GM21423 (cell line): ENCODE measurements around the gene GSG1.

ENCODE experiments used
- ATAC-seq: cut with Tn5 transposase; IDR thresholded peaks from one replicate; pipeline ENCODE4 v1.9.1; 2021; ENCODE audit warnings: mild to moderate bottlenecking, moderate library complexity; ENCODE audit not compliant: unreplicated experiment

GSG1 gene

DNA sequence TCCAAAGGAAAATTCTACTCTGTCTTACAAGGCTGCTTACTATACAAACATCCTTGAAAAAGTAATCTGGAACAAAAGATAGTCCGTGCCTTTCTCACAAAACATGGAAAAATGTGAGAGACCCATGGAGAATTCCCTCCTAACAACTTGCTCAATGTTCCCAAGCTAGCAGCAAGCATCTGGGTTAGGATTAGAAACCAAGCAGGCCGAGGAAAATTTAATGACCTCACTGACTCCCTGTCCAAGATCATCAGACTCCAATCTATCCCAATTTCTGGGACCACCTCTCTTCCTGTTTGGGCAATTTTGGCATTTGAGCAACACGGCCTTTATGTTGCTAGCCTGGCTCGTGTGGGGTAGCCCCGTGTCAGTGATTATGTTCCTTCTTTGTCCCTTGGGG lies 18.1 kb upstream of the GSG1 start:
- ATAC-seq: no peak

DNA sequence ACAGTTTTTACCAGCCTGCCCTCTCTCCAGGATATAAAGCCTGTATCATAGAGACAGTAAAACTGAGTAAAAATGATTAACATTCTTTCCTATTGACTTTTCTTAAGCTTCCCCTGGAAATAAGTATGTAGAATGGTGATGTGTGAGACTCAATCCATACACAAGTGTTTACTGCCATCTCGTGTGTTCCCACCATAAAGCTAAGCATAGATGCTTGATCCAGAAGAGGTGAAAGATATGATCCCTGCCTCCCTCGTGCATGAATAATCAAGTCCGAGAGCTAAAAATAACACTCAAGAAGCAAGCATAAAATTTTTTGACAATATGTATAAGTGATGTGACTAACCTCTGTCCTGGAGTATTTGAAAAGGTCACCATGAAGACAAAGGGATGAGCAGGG lies 16.9 kb upstream of the GSG1 start:
- ATAC-seq: no peak

DNA sequence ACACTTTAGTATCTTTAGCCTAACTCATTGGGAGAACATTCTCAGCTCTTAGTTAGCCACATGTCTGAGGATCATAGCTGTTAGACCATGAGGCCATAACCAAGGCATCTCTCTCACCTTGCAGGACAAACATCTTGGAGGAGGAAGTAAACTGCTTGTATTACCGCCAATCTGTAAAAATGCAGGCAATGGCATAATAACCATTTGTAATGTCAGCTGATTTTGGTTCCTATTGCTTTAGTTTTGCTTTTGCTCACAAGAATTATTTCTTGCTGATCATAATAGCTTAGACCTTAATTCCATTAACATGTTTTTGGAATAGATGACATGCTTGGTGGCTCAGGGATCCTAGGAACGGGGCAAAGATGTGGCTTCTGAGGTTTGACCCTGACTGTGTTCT lies 16.4 kb upstream of the GSG1 start:
- ATAC-seq: no peak

DNA sequence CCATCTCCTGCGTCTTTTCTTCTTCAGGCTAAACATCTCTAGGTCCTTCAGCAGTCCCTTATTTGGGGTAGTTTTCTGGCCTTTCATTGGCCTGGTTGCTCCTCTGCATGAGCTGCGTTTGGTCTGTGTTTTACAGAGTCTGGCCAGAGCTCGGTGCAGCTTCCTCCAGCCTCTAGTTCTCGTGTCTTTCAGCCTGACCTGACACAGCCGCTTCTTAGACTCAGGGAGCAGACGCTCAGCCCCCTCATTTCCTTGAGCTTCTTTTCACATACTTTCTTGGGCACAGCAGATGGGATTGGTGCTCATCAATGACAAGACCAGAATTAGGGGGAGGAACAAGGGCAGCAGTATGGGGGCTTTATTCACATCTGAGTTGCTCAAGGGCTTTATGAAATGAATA lies 13.6 kb upstream of the GSG1 start:
- no peak for ATAC-seq

DNA sequence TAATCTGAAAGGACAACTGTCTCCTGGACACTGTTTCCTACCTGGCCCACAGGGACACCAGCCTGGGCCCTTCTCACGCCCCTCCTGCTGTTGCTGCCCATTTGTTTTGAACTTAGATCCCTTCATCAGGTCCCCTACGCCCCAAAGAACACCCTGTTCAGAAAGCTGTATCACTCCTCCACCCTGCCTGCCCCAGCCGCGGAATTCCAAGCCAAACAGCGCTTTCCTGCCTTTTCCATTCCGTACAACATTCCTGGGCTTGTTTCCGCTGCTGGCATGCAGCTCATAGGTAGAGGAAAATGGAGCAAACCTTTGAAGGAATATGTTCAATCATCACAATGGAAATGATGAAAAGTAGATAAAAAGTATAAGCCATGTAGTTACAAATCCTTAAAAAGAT lies 12.8 kb upstream of the GSG1 start:
- ATAC-seq: no peak

GRCh38 chr12:13114251-13115052 lies 11.0 kb upstream of the GSG1 start:
- ATAC-seq: no peak

DNA sequence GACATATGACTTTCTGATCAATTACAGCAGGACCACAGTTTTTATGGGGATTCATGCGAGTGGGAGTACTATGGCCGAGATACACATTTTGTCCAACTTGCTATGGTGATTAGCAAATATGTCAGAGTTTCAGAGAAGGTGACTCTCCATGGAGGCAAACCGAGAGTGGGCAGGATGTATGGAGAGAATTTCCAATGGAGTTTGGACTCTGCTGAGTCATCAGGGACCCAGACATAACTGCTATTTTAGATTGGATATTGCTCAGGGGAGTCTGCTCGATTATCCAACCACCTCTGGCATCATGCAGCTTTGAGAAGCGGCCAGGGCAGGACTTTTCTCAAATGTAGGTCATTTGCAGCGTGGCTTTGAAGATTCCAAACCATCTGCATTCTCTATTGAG lies 9.5 kb upstream of the GSG1 start:
- ATAC-seq: no peak

DNA sequence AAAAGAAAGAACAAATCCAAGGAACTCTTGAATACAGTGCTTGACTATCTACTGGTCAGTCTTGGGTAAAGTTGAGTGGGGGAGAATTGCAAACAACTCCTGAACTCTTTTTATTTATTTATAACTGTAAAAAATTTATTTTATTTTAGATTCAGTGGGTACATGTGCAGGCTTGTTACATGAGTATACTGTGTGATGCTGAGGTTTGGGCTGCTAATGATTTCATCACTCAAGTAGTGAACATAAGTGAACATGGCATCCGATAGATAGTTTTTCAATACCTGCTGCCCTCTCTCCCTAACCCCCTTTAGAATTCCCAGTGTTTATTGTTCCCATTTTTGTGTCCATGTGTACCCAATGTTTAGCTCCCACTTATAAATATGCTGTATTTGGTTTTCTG lies 3.2 kb upstream of the GSG1 start:
- ATAC-seq: no peak

DNA sequence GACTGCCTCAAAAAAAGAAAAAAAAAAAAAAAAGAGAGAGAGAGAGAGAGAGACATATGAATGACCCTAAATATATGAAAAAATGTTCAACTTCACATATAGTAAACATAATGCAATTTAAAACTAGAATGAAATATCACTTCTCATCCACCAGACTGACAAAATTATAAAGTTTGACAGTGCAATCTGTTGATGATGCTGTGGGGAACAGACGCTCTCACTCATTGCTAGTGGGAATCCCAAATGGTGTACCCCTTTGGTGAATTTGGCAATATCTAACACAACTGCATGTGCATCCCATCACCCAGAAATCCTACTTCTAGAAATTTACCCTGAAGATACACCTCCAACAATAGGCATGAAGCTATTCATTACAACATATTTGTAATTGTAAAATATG lies 2.3 kb upstream of the GSG1 start:
- ATAC-seq: no peak

- ATAC-seq: no peak
These were observed 942 bp upstream of the GSG1 start for GRCh38 chr12:13104409-13104808.

- no peak for ATAC-seq
These were observed 839 bp downstream of the GSG1 start for GRCh38 chr12:13102461-13103195.

GRCh38 chr12:13101821-13102375 lies 1.6 kb downstream of the GSG1 start:
- ATAC-seq: no peak

DNA sequence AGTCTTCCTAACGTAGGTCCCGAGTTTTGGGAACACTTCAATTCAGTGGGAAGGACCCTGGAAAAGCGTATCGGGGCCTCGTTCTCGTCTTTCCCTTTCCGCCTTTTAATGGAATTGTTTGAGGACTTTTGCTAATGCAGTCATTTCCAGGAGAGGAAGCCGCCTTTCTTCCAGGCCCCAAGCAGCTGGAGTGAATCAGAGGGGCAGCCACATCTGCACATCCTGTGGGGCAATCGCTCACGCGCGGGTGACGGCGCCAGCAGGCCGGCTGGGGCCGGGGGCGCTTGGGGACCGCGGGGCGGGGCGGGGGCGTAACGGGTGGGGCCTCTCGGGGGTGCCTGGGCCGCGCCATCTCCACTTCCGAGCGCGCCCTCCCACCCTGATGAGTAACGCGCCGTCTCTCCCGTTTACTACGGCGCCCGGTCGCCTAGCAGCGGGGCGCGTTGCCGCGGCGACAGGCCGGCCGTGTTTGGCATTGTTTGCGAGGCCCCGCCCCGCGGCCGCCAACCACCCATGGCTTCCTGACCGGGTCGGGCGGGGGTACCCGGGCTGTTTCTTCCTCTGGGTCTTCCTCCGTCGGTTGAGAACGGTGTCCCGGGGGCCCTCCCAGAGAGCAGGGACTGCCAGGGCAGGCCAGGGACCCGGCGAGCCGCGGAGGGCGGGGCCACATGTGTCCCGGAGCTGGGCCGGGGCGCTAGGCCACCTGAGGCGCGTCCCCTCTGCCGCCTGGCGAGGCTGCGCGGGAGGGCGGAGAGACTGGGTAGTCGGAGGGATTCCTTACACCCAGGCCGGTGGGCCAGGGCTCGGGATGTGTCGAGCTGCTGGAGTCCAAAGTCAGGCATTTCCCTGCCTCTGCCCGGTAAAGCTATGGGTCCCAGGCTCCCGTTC lies 2.3 kb downstream of the GSG1 start:
- peak; percentile 91 for ATAC-seq

GRCh38 chr12:13100605-13100881 lies 2.9 kb downstream of the GSG1 start:
- ATAC-seq: no peak

GRCh38 chr12:13099844-13100604 lies 3.4 kb downstream of the GSG1 start:
- ATAC-seq: no peak

GRCh38 chr12:13099066-13099843 lies 4.2 kb downstream of the GSG1 start:
- ATAC-seq: no peak

DNA sequence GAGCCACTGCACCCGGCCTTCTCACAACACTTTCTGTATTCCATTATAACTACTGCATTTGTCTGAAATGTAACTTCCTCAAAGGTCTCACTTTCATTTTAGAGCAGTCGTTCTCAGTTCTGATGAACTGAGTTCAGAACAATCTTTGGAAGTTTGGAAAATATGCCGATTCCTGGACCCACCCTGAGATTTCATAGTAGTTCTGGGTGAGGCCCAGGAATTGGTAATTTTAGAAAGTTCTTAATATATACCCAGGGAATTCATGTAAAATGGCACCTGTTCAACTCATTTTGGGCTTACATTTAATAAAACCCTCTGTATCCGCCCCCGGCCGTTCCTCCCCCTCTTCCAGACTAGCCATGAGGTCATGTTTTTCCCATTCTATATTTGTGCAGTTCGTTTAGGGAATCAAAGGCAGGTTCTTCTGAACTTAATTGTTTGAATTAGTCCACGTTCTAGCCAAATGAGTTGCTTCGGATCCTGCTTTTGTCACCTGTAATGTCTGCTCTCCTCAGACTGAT lies 5.9 kb downstream of the GSG1 start:
- no peak for ATAC-seq

DNA sequence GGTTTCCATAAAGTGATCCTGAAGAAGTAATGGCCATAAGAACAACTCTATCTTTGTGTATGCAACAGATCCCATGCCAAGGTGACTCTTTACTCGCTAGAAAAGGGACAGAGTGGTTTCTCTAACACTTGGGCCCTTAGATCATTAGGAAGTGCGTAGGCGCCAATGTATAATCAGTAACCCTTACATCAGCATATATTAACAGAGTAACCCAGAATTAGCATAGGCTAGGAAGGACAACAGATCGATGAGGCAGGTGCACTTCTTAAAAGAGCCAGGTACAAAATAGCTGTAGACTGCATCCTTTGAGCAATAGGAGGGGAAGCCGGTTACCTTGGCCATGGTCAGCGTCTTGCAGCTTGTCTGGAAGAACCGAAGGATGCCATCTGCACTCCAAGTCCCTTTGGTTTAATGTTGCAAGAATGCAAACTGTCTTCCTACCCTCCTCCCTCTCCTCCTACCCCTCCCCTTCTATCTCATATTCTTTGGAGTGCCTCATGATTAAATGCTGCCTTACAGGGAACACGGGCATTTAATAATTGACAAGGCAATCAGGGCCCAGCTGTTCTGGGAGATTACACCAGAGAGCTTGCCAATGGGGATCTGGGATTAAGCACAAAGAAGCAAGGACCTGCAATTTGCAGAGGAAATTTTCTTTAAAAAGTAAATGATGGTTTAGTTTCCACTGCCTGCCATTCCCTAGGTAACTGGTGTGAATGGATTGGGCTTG lies 8.0 kb downstream of the GSG1 start:
- ATAC-seq: no peak

- ATAC-seq: no peak
These were observed 9.1 kb downstream of the GSG1 start for GRCh38 chr12:13094367-13094766.
